ENCODE data around the gene CATSPER2.
"Not testable (repeated sequence)": the region's sequence is repeated elsewhere in the genome, so short reads cannot be mapped to it uniquely, and the experiment has no call there.

Gene CATSPER2

DNA sequence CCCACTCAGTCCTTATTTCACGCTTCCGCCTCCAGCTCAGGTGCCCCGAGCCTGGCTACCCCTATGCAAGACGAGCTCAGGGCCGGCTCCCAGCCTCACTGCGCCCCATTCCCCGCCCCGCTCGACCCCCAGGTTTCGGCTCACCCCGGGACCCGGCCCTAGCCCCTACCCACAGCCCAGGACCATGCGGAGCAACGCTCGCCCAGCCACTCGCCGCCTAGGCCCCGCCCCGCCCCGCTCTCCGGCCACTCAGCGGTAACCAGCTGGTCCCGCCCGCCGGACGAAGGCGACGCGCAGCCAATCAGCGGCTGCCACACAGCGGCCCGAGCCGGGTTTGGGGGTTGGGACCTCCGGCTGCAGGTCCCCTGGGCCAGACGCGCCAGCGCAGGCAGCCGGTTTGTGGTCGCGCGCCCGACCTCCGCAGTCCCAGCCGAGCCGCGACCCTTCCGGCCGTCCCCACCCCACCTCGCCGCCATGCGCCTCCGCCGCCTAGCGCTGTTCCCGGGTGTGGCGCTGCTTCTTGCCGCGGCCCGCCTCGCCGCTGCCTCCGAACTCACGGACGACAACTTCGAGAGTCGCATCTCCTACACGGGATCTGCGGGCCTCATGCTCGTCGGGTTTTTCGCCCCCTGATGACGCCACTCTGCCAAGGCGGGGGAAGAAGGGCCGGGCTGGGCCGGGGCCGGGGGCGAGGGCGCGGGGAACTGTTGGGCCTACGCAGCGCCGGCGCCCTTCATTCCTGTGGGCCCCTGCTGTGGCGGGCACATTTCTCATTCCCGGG is at the start of gene CATSPER2:
Gene CATSPER2 (minus strand): TSS at position 196 of the 781 bp plus-strand sequence. CDS start 783 bp downstream, outside the sequence.
- DNase-seq, result no peak

DNA sequence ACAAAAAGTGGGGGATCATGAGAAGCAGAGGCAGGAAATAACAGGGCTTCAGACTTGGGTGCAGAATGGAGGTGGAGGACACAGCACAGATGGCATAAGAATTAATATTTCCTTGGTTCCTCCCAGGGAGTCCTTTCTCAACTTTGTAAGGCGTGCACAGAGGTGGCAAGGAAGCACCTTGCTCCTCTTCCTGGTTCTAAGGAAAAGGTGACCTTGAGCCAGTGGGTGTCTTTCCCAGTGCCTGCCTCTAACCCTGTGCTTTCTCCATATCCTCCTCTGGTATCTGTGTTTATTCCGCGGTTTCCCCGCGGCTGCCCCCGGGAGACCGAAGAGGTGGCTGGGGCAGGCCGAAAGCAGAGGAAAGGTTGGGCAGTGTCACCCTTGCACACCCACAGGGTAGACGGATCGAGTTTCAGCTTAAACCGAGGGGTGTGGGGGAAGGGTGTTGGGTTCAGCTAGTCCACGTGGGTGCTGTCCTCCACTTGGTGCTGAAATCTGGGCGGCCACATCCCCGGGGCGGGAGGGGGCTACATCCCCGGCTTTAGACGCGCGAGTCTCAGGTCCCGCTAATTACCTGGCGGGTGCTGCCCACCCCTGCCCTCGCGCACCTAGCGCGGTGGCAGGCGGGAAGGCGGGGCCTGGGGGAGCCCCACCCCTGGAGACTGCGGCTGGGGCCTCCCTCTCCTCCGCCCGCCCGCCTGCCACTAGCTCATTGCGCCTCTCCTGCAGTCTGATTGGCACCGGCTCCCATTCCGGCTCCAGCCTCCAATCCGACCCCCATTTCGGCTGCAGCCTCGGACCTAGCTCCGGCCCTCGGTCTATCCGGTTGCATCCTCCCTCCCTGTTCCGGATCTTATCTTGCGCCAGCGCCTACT is 44.7 kb upstream of the CATSPER2 start, which contains the start of gene CKMT1A:
Gene CKMT1A (plus strand): TSS at position 712 of the 875 bp plus-strand sequence. CDS start 192 bp downstream, outside the sequence.
- not testable (repeated sequence) for DNase-seq

DNA sequence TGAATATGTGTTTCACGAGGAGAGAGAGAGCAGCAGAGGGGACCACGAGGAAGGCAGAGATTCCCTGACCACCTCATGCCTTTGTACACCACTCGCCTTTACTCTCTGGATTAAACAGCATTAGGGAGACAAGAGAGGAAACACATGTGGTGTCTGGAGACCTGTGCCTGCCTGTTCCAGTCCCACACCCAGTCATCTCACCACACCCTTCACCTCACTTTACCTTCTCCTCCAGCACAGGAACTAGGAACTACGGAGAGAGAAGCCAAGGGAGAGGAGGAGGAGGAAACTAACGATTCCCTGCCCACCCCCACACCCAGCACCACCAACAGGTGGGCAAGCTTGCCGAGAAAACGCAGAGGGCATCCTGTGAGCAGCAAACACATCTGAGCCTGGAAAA is 44.0 kb upstream of the CATSPER2 start:
- not testable (repeated sequence) for DNase-seq

DNA sequence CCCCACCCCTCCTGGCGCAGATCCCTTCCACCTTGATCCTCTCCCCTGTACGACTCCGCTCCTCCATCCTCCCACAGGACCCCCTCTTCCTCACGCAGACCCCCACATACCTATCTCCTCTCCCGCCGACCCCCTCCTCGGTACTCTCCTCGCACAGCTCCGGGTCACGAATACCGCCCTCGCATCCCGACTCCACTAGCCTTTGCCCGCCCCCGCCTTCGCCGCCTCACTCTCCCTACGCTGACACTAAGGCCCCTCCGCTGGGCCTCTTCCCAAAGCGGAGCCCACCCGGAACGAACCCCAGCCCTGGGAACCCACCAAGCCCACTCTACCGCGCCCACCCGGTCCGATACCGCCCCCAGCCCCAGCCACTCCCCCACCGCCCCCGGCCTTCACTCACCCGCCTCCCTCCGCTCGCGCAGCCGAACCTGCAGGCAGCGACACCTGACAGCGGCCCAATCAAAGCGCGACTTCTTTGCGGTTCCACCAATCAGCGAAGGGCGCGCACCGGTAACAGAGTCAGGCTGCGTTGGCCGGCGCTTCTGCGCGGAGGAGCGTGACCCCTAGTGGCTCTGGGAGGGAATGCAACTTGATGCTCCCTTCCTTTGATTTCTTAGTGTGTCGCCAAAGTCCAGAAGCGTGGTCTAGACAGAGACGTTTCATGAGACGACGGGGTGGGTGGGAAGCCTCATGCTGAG is 41.1 kb upstream of the CATSPER2 start:
- not testable (repeated sequence) for DNase-seq

DNA sequence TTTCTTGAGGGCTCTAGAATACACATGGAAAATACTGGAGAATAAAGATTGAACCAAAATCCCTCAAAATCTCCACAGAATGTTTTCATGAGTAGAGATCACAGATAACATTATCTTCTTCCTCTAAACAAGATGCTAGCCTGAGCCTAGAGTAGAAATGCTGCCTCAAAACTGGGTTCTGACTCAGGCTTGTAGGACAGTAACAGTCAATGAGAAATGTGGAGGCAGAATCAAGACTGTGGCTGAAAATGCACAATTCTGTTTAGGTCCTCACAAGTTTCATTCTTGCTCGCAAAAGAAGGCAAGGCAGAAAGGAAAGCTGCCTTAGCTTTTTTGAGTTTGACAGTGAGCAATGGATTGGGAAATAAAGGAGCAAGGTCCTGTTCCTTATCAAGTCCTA is 25.5 kb upstream of the CATSPER2 start:
- DNase-seq, result not testable (repeated sequence)

DNA sequence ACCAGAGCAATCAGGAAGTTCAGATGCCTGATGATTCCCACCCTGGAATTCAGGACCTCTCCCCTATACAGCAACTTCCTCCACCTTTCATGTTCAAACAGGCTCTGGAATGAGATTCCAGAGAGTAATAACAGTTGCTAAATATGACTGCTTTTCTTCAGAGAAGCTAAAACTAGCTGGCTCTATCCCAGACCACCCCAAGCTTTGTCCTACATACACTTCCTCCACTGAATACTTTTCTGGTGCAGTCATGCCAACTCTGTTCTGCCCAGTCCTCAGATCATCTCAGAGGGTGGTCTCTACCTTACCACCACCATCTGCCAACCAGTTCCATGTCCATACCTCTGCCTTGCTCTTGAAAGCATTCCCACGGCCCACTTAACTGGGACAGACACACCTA is 17.5 kb upstream of the CATSPER2 start:
- not testable (repeated sequence) for DNase-seq

DNA sequence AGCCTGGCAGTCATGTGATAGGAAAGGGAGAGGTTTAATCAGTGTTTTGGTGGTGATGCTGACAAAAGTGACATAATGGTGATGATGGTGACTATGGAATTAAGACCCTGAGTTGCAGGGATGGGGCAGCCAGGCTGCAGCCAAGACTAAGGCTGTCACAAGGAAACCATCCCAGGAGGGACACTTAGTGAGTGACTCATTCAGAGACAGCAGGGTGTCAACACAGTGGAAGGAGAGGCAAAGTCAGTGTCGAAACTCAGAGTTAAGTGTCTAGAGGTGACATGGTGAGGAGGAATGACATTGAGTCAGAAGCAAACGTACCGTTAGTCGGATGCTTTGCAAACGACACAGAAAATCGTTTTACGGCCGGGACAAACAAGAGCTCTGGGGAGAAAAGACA is 14.7 kb upstream of the CATSPER2 start:
- not testable (repeated sequence) for DNase-seq

DNA sequence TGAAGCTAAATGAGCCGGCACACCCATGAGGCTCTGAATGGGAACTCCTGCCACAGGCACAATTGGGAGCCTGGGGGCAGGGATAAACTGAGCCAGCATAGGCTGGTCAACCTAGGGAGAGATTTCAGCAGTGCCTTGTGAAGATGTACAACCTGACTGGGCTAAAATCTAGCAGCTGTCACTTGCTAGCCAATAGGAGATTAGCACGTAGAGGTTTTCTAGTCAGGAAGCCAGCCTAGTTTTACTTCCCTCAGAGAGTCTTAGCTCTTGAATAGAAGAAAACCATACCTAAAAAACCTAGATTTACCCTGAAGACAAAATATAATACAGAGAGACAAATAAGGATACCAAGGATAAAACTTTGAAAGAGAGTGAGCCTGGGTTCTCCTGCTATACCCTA is 13.6 kb upstream of the CATSPER2 start:
- not testable (repeated sequence) for DNase-seq

DNA sequence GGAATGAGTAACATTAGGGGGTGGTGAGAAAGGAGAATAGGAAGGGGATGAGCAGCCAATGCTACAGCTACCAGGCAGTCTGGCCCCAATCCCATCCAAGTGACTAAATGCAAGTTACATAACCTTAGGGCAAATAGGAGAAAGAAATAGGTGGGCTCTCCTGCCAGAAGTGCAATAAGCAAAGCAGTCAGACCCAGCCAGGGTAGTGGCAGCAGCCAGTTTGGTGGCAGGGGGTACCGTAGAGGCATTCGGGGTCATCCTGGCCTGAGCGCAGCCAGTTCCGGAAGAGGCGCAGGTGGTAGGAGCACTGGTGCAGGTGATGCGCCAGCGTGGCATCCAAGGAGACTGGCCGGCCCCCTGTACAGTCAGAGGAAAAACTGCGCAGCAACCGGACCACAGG is 11.1 kb upstream of the CATSPER2 start:
- not testable (repeated sequence) for DNase-seq

DNA sequence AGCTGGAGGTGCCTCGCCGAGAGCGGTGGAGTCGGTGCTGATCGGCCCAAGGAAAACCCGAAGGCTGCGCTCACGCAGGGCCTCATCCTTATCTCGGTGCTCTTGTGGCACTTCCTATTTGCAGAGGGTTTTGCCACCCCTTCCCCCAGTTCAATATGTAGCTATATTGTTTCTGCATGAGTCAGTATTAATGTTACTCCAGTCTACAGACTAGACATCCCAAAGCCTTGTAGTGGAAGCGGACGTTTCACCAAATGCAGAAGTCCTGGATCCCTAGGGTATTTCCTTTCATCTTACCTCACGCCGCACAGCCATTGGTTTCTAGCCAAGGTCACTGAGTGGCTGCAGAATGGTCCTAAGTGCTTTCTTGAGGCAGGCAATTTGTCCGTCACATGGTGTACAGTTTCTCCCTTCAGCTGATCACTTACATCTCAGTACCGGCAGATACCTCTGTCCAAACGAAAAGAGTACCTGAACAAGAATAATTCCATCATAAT is 834 bp upstream of the CATSPER2 start:
- not testable (repeated sequence) for DNase-seq

DNA sequence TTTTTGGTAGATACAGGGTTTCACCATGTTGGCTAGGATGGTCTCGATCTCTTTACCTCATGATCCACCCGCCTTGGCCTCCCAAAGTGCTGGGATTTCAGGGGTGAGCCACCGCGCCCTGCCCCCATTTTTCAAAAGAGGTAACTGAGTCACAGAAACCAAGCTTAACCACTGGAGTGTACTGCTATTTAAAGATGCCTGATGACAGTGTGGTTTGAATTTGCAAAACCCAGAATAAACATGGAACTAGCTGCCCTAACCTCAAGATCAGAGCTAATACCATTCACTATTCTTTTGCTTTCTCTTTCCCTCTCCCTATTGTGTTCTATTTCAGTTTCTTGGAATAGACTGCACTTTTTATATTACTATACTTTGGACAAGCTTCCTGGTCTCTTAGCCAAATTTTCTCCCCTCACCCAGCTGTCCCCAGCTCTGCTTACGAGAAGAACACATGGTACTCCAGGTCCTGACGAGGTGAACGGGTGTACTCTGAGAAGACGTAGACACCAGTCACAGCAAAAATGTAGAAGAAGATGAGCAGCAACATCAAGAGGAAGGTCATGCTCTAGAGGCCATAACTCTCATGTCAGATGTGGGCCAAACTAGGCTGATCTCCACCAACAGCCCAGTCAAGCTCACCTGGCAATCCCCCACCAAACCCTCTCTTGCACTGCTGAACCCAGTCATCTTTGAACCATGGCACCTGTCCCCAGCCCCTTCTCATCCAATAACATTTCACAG is 10.0 kb downstream of the CATSPER2 start:
- DNase-seq, result not testable (repeated sequence)

DNA sequence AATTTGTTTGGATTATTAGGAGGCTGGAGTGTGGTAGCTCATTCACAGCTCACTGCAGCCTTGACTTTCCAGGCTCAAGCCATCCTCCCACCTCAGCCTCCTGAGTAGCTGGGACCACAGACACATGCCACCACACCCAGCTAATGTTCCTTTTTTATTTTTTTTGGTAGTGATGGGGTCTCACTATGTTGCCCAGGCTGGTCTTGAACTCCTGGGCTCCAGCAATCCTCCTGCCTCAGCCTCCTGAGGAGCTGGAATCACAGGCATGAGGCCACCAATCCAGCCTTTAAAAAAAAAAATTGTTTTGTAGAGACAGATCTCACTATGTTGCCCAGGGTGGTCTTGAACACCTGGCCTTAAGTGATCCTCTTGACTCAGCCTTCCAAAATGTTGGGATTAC is 21.7 kb downstream of the CATSPER2 start:
- DNase-seq, result not testable (repeated sequence)

DNA sequence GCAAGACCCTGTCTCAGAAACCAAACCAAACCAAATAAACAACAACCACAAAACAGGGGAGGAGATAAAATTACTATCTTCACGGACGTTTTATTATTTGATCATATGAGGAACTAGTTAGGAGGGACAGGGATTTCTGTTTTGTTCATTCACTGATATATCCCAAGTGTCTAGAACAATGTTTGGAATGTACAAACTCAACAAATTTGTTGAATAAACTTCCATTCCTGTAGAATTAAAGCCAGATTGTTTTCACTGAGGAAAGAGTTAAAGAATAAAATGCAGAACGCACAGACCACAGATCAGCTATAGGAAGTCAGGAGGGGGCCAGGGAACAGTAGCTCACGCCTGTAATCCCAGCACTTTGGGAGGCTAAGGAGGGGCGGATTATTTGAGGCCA is 23.5 kb downstream of the CATSPER2 start:
- DNase-seq, result no peak

DNA sequence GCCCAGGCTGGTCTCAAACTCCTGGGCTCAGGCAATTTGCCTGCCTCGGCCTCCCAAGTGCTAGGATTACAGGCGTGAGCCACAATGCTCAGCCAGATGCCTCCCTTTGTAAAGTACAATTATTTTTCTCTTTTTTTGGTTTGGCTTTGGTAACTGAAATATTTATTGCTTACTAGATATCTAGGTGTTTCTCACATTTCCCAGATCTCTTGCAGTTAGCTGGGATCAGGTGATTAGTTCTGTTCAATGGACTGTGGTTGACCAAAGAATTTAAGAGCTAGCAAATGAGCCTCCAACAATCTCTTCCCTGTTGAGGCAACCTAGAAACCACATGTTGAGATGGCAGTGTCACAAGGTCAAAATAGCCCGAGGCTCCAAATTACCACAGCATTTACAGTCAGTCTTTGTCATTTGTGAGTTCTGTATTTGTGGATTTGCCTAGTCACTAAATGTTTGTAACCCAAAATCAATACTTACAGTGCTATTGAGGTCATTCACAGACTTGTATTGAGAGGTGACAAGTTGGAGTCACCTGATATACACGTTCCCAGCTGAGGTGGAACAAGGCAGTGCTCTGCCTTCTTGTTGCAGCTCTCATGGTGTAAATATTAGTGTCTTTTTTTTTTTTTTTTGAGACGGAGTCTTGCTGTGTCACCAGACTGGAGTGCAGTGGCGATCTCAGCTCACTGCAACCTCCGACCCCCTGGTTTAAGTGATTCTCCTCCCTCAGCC is 26.4 kb downstream of the CATSPER2 start:
- not testable (repeated sequence) for DNase-seq

DNA sequence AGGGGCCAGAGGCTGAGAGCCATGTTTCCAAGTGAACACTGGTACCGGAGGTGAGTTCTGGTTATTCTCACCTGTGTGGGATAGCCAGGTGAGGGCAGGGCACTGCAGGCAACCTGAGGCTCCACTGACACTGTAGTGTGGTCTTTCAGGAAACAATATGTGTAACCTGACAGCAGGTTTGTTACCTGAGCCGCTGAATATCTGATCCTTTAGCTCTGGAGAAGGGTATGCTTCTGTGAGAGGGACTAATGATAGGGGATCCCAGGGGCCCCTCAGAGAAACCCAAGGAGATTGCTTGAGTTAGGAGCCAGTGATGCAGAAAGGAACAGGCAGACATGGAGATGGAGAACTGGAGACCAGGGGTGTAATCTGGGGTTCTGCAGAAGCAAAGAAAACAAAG is 29.9 kb downstream of the CATSPER2 start, which contains the start of gene STRC:
Gene STRC (minus strand): TSS at position 101 of the 400 bp plus-strand sequence. CDS start 78 bp downstream, at position 23.
- not testable (repeated sequence) for DNase-seq

DNA sequence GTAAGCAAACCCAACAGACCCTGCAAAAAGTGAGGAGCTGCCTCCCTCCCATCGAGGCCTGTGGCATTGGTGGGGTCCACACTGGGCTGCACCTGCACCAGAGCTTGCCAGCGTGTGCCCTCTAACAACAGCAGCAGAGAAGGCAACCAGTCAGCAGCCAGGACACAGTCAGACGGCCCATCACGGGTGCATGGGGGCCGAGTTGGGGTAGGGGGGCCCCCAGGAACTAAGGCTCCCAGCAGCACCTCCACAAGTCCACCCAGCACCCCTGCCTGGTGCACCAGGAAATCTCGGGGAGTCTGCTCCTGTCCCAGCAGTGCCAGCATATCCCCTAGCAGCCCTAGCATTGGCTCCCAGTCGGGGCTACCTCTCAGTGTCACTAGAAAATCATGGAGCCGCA is 30.9 kb downstream of the CATSPER2 start:
- DNase-seq, result not testable (repeated sequence)

DNA sequence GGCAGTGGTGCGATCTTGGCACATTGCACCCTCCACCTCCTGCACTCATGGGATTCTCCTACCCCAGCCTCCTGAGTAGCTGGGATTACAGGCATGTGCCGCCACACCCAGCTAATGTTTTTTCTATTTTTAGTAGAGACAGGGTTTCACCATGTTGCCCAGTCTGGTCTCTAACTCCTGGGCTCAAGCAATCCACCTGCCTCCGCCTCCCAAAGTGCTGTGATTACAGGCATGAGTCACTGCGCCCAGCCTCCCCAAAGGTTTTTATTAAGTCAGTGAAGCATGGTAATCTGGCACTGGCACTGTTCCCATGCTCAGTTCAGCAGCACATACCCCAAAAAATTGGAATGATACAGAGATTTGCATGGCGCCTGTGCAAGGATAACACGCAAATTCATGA is 46.4 kb downstream of the CATSPER2 start:
- not testable (repeated sequence) for DNase-seq

DNA sequence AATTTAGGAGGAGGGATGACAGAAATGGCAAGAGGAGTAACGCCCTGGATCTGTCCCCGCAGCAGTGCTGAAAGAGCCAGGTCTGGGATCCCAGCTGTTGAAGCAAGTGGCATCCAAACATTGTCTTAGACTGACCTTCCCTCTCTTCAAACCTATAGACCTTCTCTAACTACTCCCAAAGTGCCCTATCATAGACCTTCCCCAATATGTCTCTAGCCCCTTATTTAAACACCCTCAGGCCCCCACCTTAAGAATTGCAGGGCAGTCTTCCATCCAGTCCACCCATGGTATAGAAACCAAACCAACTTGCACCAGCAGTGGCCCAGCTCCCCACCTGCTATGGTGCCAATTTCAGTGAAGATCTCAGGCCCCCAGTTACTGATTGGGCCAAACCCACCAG is 48.4 kb downstream of the CATSPER2 start:
- not testable (repeated sequence) for DNase-seq

DNA sequence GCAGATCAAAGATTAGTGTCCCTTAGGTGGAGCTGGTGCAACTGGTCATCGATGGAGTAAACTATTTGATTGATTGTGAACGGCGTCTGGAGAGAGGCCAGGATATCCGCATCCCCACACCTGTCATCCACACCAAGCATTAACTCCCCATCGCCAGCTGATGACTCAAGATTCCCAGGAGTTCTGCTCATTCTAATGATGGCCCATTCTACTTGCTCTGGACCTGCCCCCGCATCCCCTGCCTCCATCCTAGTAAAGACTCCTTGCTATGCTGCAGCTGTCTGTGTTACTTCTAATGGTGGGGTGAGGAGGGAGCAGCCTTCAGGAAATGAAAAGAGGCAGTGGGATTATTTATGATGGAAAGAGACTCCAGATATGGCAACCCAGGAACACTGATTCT is 49.5 kb downstream of the CATSPER2 start:
- DNase-seq, result not testable (repeated sequence)

DNA sequence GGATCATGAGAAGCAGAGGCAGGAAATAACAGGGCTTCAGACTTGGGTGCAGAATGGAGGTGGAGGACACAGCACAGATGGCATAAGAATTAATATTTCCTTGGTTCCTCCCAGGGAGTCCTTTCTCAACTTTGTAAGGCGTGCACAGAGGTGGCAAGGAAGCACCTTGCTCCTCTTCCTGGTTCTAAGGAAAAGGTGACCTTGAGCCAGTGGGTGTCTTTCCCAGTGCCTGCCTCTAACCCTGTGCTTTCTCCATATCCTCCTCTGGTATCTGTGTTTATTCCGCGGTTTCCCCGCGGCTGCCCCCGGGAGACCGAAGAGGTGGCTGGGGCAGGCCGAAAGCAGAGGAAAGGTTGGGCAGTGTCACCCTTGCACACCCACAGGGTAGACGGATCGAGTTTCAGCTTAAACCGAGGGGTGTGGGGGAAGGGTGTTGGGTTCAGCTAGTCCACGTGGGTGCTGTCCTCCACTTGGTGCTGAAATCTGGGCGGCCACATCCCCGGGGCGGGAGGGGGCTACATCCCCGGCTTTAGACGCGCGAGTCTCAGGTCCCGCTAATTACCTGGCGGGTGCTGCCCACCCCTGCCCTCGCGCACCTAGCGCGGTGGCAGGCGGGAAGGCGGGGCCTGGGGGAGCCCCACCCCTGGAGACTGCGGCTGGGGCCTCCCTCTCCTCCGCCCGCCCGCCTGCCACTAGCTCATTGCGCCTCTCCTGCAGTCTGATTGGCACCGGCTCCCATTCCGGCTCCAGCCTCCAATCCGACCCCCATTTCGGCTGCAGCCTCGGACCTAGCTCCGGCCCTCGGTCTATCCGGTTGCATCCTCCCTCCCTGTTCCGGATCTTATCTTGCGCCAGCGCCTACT is 55.1 kb downstream of the CATSPER2 start, which contains the start of gene CKMT1B:
Gene CKMT1B (plus strand): TSS at position 700 of the 863 bp plus-strand sequence. CDS start 192 bp downstream, outside the sequence.
- DNase-seq, result not testable (repeated sequence)
